ENCODE results near the gene ECSIT.
"Not testable (repeated sequence)": the region's sequence is repeated elsewhere in the genome, so short reads cannot be mapped to it uniquely, and the experiment has no call there.

Gene ECSIT

GRCh38 chr19:11461453-11461852 is 67.5 kb downstream of the ECSIT start:
- TF ChIP-seq CTCF (conservative IDR thresholded peaks at IDR 0.05; ENCODE audit: control insufficient read depth, insufficient read depth, low read depth, low read length) = no peak
- no peak overlapping the region for H3K4me3 ChIP-seq (ENCODE audit: control insufficient read depth, low read depth, low read length)
- DNase-seq (ENCODE audit: low read depth) = no peak

GRCh38 chr19:11460207-11460606 is 68.7 kb downstream of the ECSIT start:
- DNase-seq (ENCODE audit: low read depth) = no peak
- TF ChIP-seq CTCF (conservative IDR thresholded peaks at IDR 0.05; ENCODE audit: control insufficient read depth, insufficient read depth, low read depth, low read length) = peak; percentile 24
- no peak overlapping the region for H3K4me3 ChIP-seq (ENCODE audit: control insufficient read depth, low read depth, low read length)

DNA sequence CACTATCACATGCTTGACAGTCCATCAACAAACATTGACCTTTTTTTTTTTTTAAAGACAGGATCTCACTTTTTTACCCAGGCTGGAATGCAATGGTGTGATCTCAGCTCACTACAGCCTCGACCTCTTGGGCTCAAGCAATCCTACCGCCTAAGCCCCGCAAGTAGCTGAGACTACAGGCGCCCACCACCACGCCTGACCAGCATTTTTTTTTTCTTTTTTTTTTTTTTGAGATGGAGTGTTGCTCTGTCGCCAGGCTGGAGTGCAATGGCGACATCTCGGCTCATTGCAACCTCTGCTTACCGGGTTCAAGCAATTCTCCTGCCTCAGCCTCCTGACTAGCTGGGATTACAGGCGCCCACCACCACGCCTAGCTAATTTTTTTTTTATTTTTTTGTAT is 70.0 kb downstream of the ECSIT start:
- DNase-seq (ENCODE audit: low read depth); H3K4me3 ChIP-seq (ENCODE audit: control insufficient read depth, low read depth, low read length): not testable (repeated sequence)

DNA sequence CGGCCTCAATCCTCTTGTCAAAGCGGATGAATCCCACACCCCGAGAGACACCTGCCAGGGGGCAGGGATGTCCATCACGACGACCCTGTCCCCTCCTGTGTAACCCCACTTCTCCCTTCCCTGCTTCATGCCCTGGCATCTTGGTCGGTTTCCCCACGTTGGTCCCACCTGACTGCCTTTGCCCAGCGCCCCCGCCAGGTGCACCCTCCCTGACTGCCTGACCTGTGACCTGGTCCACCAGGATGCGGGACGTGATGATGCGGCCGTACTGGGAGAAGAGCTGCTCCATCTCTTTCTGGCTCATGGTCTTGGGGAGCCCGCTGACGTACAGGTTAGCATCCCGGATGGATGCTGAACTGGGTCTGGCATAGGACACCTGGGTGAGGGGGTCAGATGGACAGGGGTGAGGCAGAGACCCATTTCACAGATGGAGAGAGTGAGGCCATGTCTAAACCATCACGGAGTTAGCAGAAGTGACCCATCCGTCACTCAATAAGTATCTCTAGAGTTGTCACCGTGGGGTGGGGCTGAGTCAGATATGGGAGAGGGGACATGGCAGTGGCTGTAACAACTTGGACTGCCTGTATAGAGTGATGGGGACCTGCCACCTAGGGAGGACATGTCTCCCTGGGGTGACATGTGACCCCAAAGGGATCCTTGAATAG is 70.6 kb downstream of the ECSIT start:
- no peak overlapping the region for H3K4me3 ChIP-seq (ENCODE audit: control insufficient read depth, low read depth, low read length)
- no peak for DNase-seq (ENCODE audit: low read depth)
- TF ChIP-seq CTCF (conservative IDR thresholded peaks at IDR 0.05; ENCODE audit: control insufficient read depth, insufficient read depth, low read depth, low read length) = no peak

GRCh38 chr19:11457831-11458230 is 71.1 kb downstream of the ECSIT start:
- no peak for DNase-seq (ENCODE audit: low read depth)
- H3K4me3 ChIP-seq (ENCODE audit: control insufficient read depth, low read depth, low read length) = no peak overlapping the region
- no peak for TF ChIP-seq CTCF (conservative IDR thresholded peaks at IDR 0.05; ENCODE audit: control insufficient read depth, insufficient read depth, low read depth, low read length)

DNA sequence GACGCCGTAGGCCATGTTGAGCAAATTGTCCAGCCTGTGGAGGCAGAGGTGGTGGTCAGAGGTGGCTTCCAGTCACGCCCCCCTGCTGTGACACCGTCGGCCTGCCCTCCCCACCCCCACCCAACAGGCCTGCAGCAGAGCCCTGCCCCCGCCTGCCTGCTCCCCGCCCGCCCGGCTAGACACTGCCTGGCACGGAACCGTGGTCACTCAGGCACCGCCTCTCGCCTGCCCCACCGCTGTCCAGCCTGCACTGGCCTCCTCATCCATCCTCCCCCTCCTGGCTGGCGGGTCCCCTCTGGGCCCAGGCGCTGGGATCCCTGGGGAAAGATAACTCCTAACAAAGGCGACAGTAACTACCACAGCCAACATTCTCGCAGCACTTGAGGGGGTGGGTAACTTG is 71.8 kb downstream of the ECSIT start:
- DNase-seq (ENCODE audit: low read depth) = no peak
- H3K4me3 ChIP-seq (ENCODE audit: control insufficient read depth, low read depth, low read length) = no peak overlapping the region
- TF ChIP-seq CTCF (conservative IDR thresholded peaks at IDR 0.05; ENCODE audit: control insufficient read depth, insufficient read depth, low read depth, low read length) = no peak

- no peak for TF ChIP-seq CTCF (conservative IDR thresholded peaks at IDR 0.05; ENCODE audit: control insufficient read depth, insufficient read depth, low read depth, low read length)
- no peak for DNase-seq (ENCODE audit: low read depth)
- H3K4me3 ChIP-seq (ENCODE audit: control insufficient read depth, low read depth, low read length) = no peak overlapping the region
Observed at GRCh38 chr19:11456659-11457058, 72.3 kb downstream of the ECSIT start.
